Prostate gland (tissue), 2 donors: ENCODE data around the gene LDB1.

ENCODE experiments used
- CTCF ChIP-seq, 4 experiments: fragments of 200-600 bp in 2 of 4; fragments of 450-650 bp in 2 of 4; sonication (generic) in 2 of 4; IDR thresholded peaks; 1 replicate in 3 of 4; 2 replicates in 1 of 4; pipeline ENCODE4 v1.5.1; 2016 to 2019; ENCODE audit warnings: antibody characterized with exemption in 4 of 4, mild to moderate bottlenecking in 2 of 4, moderate library complexity in 2 of 4
- POLR2A ChIP-seq: fragments of 450-650 bp; IDR thresholded peaks from one replicate; pipeline ENCODE4 v1.6.1; 2016; ENCODE audit warnings: antibody characterized with exemption, mild to moderate bottlenecking

GRCh38 chr10:102167861-102168260 lies 47.7 kb upstream of the LDB1 start:
- TF ChIP-seq CTCF (IDR thresholded peaks at IDR 0.05): no peak
- no peak for TF ChIP-seq POLR2A
